CD4-positive, alpha-beta T cell treated with Interleukin-12 subunit alpha and Interleukin-12 subunit beta, for 1 hour (primary cell): ENCODE measurements around the gene MST1.

ENCODE experiments used
- DNase-seq: peaks from one replicate; pipeline ENCODE4 v3.0.0-alpha.2; 2020

The MST1 gene

DNA sequence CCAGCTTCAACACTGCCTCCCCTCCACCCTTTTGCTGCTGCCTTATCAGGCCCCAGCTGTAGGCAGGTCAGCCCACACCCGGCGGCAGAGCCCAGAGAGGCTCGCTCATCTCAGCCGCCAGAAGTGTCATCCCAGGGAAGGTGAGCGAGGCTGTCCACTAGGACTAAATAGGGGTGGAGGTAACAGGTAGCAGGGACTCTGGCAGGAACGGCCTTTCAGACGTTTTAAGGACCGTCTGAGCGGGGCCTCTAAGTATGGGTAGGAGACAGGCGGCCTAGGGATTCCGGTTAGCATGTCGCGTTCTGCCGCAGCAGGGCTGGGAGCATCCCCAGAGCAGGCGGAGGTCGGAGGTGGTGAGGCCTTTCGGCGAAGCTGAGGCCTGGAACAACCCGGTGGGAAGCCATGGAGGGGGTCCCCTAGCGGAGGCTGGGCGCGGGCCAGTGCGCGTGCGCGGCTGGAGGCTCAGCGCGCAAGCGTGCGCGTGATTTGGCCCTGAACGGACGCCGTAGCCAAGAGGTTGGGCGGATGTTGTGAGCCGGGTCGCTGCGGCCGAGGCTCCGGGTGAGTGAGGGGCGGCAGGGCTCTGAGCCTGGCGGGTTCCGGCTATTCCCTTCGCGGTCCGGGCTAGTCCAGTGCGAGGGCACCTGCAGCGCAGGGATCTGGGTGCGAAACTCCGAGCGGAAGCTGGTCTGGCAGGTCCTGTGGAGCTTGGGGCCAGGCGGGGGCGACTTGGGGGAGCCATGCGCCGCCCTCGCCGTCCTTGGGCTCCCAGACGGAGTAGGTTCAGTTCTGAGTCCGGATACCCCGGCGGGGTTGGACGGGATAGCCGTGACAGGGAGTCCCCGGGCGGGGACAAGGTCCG is at the start of gene MST1, which contains the start of gene RNF123:
Gene MST1, minus strand, starts transcription at position 429 of the 862 bp plus-strand sequence. CDS start 783 bp downstream, outside the sequence.
Gene RNF123, plus strand, starts transcription at position 512 of the 862 bp plus-strand sequence. CDS start 1,609 bp downstream, outside the sequence.
- DNase-seq, result peak; percentile 93

DNA sequence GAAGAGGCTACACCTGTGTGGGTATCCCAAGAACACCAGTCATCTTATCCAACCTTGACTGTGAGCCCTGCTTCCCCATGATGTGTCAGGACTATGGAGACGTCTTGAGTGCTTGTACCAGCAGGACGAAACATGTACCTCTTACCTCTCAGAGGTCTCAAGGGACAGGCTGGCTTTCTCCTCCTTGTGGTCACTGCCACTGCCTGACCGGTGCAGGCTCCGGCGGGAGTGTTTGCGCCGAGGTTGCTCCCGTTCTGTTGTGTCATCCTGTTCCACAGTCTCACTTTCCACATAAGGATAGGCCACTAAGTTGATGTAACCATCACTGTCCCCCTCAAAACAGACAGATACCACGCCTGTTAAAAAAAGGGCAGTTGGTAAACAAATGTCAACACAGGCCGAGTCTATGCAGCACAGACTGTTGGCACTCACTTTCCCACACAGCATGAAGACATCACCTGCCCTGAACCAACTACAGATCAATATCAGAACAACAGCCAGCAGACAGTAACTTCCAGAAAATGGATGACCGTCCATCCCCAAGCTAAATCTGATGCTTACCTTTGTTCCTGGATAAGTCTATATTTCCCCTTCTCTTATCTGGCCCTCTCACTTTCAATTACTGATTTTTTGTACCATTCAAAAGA is 48.9 kb upstream of the MST1 start:
- DNase-seq, result no peak

DNA sequence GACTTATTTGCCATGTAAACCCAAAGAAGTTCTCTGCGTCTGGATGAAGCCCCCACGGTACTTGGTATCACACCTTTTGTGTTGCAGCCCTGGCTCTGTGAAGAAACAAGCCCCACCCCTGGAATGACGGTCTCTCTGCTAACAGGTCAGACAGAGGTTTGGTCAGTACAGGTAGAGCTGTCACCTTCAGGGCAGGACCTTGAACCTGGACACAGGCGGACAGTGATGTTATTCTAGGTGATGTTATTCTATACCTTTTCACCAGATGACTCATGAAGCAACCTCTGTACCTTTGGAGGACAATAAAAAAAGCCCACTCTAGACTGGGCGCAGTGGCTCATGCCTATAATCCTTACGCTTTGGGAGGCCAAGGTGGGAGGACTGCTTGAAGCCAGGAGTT is 45.5 kb upstream of the MST1 start:
- no peak for DNase-seq

DNA sequence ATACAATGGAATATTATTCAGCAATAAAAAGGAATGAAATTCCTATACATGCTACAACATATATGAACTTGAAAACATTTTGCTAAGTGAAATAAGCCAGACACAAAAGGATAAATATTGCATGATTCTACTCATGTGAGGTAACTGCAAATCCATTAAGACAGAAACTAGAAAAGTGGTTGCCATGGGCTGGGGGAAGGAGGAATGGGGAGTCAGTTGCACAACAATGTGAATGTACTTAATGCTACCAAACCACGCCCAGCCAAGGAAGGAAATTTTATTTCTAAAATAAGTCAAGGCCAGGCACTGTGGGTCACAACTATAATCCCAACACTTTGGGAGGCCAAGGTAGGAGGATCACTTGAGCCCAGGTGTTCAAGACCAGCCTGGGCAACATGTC is 44.3 kb upstream of the MST1 start:
- DNase-seq, result no peak

DNA sequence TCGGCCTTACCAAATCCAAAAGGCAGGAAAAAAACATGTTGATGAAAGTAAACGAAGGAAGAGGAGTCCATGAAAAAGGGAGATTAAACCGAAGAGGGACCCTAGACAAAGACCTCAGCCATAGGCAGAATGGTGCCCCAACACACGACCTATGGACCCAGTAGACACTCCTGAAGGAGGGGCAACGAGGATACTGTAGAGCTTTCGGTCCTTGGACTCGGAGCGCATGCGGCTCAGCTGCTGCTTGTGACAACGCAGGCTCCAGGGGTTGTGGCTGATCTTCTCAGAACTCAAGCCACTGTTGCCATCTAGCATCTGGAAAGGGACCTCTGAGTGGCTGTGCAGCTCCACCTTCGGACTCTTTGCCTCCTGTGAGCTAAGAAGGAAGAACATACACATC is 43.3 kb upstream of the MST1 start:
- no peak for DNase-seq

DNA sequence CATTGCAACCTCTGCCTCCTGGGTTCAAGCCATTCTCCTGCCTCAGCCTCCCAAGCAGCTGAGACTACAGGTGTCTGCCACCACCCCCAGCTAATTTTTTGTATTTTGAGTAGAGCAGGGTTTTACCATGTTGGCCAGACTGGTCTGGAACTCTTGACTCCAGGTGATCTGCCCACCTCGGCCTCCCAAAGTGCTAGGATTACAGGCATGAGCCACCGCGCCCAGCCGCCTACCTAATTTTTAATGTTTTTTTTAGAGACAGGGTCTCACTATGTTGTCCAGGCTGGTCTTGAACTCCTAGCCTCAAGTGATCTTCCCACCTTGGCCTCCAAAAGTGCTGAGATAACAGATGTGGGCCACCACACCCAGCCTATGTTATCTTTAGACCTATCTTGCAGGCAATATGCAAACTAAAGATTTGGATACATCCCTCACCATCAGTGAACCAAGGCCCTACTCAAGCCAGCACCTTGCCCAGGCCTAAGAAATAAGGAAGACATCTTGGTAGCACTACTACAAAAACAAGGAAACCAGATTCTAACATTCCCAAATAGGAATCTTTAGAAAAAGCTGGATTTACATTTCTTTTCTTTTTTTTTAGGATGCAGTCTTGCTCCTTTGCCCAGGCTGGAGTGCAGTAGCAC is 40.8 kb upstream of the MST1 start:
- no peak for DNase-seq

DNA sequence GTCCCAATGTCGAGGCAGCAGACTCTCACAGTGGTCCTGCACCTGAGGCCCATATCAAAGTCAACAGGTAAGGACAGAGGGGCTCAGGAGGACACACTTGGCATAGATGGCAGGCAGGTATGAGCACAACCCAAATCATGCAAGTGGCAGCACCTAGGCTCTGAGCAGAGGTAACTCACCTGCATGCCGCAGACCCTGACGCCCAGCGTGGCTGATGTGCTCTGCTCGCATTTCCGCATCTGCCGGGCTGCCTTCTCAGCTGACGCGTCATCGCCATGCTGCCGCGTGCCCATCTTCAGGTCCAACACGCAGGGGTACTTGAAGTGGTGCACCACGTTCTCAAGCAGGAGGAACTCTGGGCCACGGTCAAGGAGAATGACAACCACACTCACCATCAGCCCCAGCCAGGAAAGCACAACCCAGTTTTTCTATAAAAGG is 38.7 kb upstream of the MST1 start:
- no peak for DNase-seq

DNA sequence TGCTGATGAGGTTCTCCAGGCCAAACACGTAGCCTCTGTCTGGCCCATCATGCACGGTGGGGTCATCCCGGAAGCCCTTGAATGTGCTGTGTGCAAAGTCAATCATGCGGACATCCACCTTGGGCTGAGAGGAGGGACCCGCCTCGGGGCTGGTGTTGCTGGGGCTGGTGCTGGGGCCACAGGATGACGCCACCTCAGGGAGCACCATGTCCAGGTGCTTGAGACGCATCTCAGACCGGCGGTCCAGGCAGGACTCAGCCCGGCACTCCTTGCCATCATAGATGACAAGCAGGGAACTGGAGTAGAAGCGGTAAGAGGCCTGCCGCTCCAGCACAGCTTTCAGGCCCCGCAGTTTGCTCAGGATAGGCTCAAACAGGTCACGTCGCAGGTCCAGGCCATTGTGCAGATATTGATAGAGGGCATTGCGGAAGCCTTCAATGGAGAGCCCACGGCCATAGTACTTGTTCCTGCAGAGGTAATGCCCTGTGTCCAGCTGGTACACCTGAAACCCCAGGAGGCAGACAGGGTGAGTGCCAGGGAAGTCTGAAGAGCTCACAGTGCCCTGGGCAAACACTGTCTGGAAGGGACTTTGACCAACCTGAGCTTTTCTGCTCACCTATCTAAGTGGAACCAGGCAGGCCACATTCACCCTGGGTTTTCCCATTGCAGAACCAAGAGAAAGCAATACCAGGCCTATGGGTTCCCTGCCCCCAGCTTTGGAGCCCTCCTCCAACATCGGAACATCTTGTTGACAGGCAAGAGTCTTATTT is 38.1 kb upstream of the MST1 start:
- DNase-seq, result no peak

DNA sequence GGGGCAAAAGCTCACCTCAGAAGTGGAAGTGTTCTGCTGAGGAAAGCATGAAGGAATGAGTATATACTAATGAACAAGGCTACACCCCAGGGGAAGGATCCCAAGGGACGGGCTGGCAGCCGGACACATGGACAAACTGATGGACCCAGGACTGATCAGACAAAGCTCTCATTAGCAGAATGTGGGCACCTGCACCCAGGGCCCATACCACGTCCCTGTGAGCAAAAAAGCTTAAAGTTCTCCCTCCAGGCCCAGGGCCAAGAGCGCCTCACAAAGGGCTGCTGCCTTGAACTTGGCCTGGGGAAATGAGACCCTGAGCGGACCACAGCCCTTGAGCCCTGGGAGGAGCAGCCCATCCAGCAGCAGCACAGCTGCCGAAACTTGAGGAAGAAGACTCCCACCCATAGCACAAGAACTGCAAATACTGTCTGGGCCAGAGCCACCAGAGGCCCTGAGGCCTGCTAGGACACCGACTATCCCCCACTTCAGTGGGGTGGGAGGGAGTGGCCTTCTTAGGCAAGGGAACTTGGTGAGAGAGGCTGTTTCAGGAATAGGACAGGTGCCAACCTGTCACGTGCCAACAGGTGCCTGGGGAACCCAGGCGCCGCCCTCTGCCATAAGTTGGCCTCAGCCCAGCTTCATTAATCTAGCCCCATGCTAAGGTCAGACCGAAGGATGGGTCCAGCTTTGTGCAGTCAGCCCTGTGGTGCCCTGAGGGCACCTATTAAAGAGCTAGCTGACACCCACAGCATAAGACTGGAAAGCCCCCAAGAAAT is 36.8 kb upstream of the MST1 start:
- DNase-seq, result no peak

DNA sequence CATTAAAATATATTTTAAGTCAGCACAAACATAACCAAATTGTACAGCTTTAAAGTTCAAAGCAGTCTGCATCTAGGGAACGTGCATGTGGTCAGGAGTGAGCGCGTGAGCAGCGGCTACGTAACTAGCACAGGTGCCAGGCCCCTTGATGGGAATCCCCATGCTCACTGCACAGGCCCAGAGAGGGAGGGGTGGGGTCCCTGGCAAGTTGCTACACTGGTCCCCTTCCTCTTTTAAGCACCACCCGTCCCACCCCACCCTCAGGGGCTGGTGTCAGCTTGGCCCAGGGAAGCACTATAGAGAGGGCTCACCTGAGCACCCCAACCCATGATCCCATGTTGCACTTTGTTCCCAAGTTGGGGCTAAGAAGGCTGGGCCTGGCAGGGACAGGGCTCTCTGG is 35.3 kb upstream of the MST1 start:
- peak; percentile 61 for DNase-seq

DNA sequence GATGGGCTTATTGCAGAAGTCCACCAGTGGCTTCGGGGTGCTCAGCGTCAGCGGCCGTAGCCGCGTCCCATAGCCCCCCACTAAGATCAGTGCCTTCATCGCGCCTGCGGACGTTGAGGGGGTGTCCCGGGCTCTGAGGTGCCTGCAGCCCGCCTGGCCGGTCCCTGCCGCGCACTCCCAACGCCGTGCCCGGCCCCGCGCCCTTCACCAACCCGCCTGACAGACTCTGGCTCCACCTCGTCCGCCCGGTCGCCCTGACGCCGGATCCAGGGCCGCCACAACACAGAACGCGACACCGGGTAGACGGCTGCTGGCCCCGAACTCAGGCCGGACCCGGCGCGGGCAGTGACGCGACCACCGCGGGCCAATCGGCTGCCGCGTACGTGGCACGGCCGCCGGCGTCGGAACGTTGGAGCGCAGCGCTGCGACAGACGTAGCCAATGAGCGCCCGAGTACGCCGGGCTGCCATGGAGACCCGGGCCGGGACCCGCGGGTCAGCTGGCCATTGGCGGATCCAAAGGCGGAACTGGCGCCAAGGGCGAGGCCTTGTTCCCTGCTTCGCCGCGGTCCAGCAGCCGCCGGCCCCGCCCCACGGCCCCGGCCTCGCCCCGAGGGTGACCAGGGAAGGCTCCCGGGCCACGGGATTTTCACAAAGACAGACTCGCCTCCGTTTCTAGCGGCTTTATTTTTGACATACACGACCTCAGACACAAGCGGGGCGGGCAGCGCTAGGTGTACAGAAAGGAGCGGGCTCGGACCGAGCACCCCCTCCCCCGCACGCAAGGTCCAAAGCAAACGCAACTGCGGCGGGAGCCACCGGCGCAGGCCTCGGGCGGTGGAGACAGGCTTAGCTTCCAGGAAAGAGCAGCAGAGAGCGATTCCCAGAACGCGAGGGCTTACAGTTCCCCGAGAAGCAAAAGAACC is 34.6 kb upstream of the MST1 start, which contains the start of gene GMPPB:
Gene GMPPB, minus strand, starts transcription at position 324 of the 924 bp plus-strand sequence. Its CDS starts 225 bp downstream, at position 99.
- DNase-seq, result peak; percentile 93

DNA sequence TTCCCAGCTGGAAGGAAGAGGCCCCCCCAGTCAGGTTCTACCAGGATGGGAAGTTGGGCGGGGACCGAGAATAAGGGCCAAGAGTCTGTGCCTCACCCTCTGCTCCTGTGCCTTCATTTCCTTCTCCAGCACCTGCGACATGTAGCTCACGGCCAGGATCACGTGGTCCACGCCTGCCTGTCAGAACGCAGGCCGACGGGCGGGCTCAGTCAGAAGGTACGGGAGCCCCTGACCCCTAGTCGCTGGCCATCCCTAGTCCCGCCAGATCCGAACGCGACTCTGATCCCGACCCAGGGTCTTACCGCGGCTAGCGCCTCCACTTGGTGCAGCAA is 34.0 kb upstream of the MST1 start:
- peak; percentile 66 for DNase-seq

DNA sequence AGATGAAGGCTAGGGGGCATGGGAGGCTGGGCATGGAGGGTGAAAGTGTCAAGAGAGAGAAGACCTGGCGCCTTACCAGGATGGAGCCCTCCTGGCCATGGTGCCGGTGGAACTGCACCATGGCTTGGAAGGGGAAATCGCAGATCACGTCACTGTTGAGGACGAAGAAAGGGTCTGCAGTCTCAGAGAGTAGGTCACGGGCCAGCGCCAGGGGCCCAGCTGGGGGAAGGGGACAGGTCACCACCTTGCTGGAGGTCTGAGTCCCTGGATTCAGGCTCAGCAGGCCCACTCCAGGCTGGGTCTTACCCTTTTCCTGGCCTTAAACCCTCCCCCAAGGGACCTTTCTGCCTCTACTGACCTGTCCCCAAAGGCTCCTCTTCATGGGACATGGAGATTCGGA is 33.6 kb upstream of the MST1 start:
- no peak for DNase-seq

DNA sequence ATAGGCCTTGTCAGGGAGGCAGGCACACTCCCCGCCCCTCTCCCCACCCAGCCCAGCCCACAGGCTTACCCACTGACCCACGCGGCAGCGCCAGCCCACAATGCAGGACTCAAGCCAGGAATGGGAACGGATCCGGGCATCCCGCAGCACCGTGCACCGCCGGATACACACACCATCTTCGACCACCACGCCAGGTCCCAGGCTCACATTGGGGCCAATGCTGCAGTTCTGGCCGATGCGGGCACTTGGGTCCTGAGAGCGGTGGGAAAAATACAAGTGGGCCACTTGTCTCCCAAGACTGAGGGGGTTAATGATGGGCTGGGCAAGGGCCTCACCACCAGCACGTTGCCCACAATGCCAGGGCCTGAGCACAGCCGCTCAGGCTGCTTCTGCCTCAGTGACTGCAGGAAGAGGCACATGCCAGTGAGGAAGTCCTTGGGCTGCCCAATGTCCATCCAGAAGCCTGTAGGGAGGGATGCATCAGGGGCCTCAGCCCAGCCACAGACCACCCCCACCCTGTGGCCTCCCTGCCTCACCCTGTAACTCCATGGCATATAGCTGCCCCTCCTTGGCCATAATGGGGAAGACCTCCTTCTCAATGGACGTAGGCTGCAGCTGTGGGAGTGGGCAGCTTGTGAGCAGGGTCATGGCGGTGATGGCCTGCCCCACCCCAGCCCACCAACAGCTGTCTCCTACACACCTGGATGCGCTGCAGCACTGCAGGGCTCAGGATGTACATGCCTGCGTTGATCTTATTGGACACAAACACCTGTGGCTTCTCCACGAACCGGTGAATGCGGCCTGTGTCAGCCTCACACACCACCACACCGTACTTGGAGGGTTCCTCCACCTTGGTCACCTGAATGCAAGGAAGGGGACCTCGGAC is 32.9 kb upstream of the MST1 start:
- no peak for DNase-seq

DNA sequence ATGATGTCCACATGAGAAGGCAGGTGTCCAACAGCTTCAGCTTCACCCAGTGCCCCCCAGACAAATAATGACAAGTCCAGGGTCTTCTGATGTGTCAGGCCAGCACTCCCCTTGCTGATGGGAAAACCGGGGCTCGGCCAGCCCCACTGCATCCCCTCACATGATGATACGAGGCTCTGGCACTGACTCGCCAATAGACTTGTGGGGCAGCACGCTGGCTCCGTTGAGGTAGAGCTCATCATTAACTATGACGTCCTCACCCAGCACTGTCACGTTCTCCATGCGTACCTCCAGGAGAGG is 32.3 kb upstream of the MST1 start:
- no peak for DNase-seq

DNA sequence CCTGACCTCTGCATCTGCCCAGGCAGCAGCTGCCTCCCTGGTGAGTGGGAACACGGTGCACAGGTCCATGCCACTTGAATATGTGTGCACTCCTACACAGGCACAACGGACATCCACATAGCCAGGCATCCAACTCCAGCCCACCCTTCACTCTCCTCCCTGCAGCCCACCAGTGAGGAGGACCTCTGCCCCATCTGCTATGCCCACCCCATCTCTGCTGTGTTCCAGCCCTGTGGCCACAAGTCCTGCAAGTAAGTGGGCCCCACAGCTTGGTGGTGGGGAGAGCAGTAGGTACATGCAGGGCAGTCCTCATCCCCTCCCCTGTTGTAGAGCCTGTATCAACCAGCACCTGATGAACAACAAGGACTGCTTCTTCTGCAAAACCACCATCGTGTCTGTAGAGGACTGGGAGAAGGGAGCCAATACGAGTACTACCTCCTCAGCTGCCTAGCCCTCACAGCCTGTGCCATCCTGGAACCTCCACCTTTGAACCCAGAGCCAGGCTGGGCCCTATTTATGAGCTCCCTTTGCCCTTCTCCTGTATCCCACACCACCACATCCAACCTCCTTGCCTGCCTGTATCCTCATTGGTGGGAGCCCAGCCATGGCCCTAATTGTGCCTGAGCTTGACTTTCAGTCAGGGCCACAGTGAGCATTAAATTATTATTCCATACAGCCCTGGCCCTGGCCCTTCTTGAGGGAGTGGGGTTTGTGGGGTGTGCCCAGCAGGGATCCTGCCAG is 31.8 kb upstream of the MST1 start:
- no peak for DNase-seq

DNA sequence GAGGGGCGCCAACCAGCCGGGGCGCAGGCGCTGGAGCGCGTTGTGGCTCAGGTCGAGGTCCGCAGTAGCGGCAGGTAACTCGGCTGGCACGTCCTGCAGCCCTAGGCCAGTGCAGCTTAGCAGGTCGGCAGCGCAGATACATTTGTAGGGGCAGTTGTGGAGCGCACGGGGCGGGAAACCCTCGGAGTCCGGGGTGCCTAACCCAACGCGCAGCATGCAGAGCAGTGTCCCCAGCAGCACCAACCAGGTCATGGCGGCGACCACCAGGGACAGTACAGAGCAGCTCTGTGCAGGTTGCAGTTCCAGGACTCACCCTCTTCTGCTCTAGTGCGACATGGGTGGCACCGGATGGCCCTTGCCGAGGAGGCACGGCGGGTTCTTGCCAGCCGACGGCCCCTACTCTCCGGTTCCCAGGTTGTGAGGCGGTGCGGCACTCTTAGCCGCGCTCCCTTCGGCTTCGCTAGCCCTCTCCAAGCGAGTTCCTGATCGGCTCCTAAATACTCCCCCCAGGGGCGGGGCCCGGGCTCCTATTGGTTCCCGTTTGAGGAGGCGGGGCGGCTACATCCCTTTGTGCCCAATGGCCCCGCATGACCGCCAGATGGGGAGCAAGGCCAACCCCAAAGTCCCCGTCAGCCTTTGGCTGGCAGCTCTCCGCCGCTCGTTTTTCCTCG is 30.1 kb upstream of the MST1 start, which contains the start of gene AMIGO3:
Gene AMIGO3, minus strand, starts transcription at position 471 of the 671 bp plus-strand sequence. Its CDS starts 219 bp downstream, at position 252.
- DNase-seq, result peak; percentile 91

DNA sequence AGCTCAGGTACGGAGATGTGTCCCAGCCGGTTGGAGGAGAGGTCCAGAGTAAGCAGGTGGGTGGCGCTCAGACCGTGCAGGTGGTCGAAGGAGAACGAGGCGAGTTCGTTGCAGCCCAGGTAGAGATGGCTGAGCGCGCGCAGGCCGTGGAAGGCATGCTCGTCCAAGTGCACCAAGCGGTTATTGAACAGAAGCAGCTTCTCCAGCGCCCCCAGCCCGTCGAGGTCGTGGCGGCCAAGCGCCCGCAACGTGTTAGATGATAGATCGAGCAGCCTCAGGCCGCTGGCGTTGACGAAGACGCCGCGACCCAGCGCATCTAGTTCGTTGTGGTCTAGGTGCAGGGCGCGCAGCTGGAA is 29.6 kb upstream of the MST1 start:
- no peak for DNase-seq
